Measurements from ENCODE around the gene ATP8B4.

Gene ATP8B4

DNA sequence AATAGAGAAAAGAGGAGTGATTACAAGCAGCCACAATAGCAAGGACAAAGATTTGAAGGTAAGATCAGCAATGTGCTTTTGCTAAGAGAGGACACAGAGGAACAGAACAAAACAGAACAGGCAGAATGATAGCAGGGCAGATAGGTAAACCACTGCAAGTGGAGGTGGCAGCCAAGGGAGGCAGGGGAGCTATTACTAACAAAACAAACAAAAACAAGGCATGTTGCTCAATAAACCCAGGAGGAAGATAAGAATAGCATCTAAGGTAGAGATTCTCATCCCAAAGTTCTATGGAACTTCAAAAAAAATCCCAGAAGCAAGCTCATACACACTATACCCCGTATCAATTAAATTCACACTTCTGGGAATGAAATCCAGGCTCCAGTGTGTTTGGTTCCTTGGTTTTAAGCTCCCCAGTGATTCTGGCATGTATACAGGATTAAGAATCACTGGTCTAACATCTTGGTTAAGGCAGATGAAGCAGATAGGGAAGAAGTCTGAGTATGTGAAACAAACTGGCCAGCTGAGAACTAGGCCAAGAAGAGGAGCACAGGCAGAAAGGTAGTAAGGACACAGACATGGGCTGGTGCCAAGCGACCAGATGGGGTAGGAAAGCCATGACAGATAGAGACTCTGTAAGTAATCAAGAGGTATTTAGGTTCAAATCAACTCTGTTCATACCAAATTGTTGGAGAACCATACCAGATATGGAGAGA lies 309.0 kb downstream of the ATP8B4 start:
- H3K36me3 ChIP-seq (ENCODE audit: control insufficient read depth, insufficient read depth, low read length) = no peaks in the 10 kb centered on the region
- H3K27ac ChIP-seq (ENCODE audit: low read depth, low read length, severe bottlenecking) = no peak overlapping the region
- 71 to 89% methylated on average over 1 of the region's 2 CpGs for WGBS, 2 experiments (ENCODE audit: insufficient coverage in 2 of 2)
- no peak overlapping the region for H3K4me3 ChIP-seq (ENCODE audit: extremely low read depth, insufficient read depth, low read length, poor library complexity, severe bottlenecking)
- no peaks in the 10 kb centered on the region for H3K9me3 ChIP-seq (ENCODE audit: control insufficient read depth, low read length)
- no peaks in the 10 kb centered on the region for H3K4me1 ChIP-seq (ENCODE audit: control insufficient read depth, insufficient read depth, low read length, poor library complexity, severe bottlenecking)

GRCh38 chr15:49808341-49808740 lies 310.7 kb downstream of the ATP8B4 start:
- Histone ChIP-seq H3K9me3 (ENCODE audit: control insufficient read depth, low read length) (no peaks in the 10 kb centered on the region), H3K4me3 (ENCODE audit: extremely low read depth, insufficient read depth, low read length, poor library complexity, severe bottlenecking) (no peak overlapping the region), H3K27ac (ENCODE audit: low read depth, low read length, severe bottlenecking) (no peak overlapping the region), H3K36me3 (ENCODE audit: control insufficient read depth, insufficient read depth, low read length) (no peaks in the 10 kb centered on the region), H3K4me1 (ENCODE audit: control insufficient read depth, insufficient read depth, low read length, poor library complexity, severe bottlenecking) (no peaks in the 10 kb centered on the region)
- WGBS, 2 experiments (ENCODE audit: insufficient coverage in 2 of 2) = no CpG with 5 or more reads among the region's 1 CpG

Measured in mesodermal cell (in vitro differentiated cells).